Lower leg skin (tissue), 4 donors: ENCODE results near the gene COG4. TPM values are rescaled to one million over a fixed set of nuclear protein-coding genes. Genes with fewer than 3 reads are reported as not detected.
"Not testable (repeated sequence)": the region's sequence is repeated elsewhere in the genome, so short reads cannot be mapped to it uniquely, and the experiment has no call there.

ENCODE experiments used
- DNase-seq, 2 donors: peaks; one replicate each; pipeline ENCODE4 v3.0.0-alpha.2; 2019; ENCODE audit warnings: low spot score in 2 of 2
- H3K4me3 ChIP-seq: fragments of 200-600 bp; sonication (generic); 2 replicates; pipeline ENCODE4 v1.5.1; 2017; ENCODE audit warnings: mild to moderate bottlenecking, low read depth; ENCODE audit not compliant: poor library complexity, severe bottlenecking
- CTCF ChIP-seq, 3 donors: fragments of 450-650 bp; IDR thresholded peaks; one replicate each; pipeline ENCODE4 v1.5.1; 2016; ENCODE audit warnings: antibody characterized with exemption in 3 of 3, mild to moderate bottlenecking in 3 of 3, moderate library complexity in 2 of 3
- POLR2A ChIP-seq, 2 donors: fragments of 450-650 bp; IDR thresholded peaks; one replicate each; pipeline ENCODE4 v1.6.1; 2016 to 2017; ENCODE audit warnings: antibody characterized with exemption in 2 of 2, mild to moderate bottlenecking in 1 of 2, moderate library complexity in 1 of 2
- WGBS, 2 donors: methylation state at CpG; one replicate each; pipeline ENCODE4 v1.1.5; 2018; 5-methylcytosine and 5-hydroxymethylcytosine counted together
- intact Hi-C: fragments of 100-400 bp; cut with DNase I; formaldehyde crosslinking; loops from one replicate; pipeline ENCODE4 v1.15.0; 2023; ENCODE audit warnings: low total_unique reads
- total RNA-seq, 4 donors: library from RNA; depleted of rRNA; stranded (reverse); fragments of >200 nt; gene quantifications; one replicate each; pipeline ENCODE4 v1.1.0, GENCODE V29; 2016

Gene COG4
- total RNA-seq, 4 donors from 2014 or later: 36.0 to 95.7 (median 48.3) TPM

GRCh38 chr16:70454222-70455034 lies 68.9 kb downstream of the COG4 start, which contains the start of gene FCSK:
Gene FCSK (plus strand): TSS chr16:70454595. CDS start chr16:70463191, 8,596 bp downstream.
- TF ChIP-seq CTCF (IDR thresholded peaks at IDR 0.05): no peak
- TF ChIP-seq POLR2A (IDR thresholded peaks at IDR 0.05): no peak
- H3K4me3 ChIP-seq: peak within 1 kb of the TSS; percentile 92
- DNase-seq: no peak
- 1% methylated on average over 36 to 40 of the region's 67 CpGs for WGBS, 2 donors
- intact Hi-C loops: no loop called here

- peak overlapping the region; percentile 92 for H3K4me3 ChIP-seq
- intact Hi-C loops: no loop called here
- 0 to 1% methylated on average over 8 of the region's 8 CpGs for WGBS, 2 donors
- no peak for TF ChIP-seq POLR2A (IDR thresholded peaks at IDR 0.05)
- no peak for TF ChIP-seq CTCF (IDR thresholded peaks at IDR 0.05)
- no peak for DNase-seq
Observed at GRCh38 chr16:70453892-70454221, 69.5 kb downstream of the COG4 start.

GRCh38 chr16:70453117-70453891 lies 70.0 kb downstream of the COG4 start:
- WGBS, 2 donors: 97% methylated on average over 11 of the region's 11 CpGs
- TF ChIP-seq POLR2A (IDR thresholded peaks at IDR 0.05) (no peak), CTCF (IDR thresholded peaks at IDR 0.05) (no peak)
- intact Hi-C loops: no loop called here
- DNase-seq: no peak
- H3K4me3 ChIP-seq: no peak overlapping the region

GRCh38 chr16:70451004-70451340 lies 72.4 kb downstream of the COG4 start:
- H3K4me3 ChIP-seq, intact Hi-C loops, DNase-seq: not testable (repeated sequence)
- 48 to 50% methylated on average over 17 to 19 of the region's 25 CpGs for WGBS, 2 donors

- DNase-seq, H3K4me3 ChIP-seq, intact Hi-C loops: not testable (repeated sequence)
- 78 to 83% methylated on average over 33 to 35 of the region's 37 CpGs for WGBS, 2 donors
Observed at GRCh38 chr16:70450142-70451003, 73.0 kb downstream of the COG4 start.

GRCh38 chr16:70448075-70448474 lies 75.3 kb downstream of the COG4 start:
- intact Hi-C loops: no loop called here
- TF ChIP-seq POLR2A (IDR thresholded peaks at IDR 0.05) (no peak), CTCF (IDR thresholded peaks at IDR 0.05) (no peak)
- DNase-seq: no peak
- H3K4me3 ChIP-seq: no peak overlapping the region
- 91 to 94% methylated on average over 6 of the region's 6 CpGs for WGBS, 2 donors
